Measurements from ENCODE around the gene GPRC5B.

Gene GPRC5B

GRCh38 chr16:19835196-19835595 is 49.5 kb downstream of the GPRC5B start:
- Mint-ChIP-seq H3K27me3 (ENCODE audit: low read depth) (no peaks in the 10 kb centered on the region), H3K4me3 (no peak overlapping the region), H3K27ac (no peak overlapping the region), H3K4me1 (peaks cover 46% of the 10 kb centered on the region), H3K36me3 (ENCODE audit: low read depth) (peaks cover 10% of the 10 kb centered on the region), H3K9me3 (no peaks in the 10 kb centered on the region)
- TF ChIP-seq, protein P1, sequence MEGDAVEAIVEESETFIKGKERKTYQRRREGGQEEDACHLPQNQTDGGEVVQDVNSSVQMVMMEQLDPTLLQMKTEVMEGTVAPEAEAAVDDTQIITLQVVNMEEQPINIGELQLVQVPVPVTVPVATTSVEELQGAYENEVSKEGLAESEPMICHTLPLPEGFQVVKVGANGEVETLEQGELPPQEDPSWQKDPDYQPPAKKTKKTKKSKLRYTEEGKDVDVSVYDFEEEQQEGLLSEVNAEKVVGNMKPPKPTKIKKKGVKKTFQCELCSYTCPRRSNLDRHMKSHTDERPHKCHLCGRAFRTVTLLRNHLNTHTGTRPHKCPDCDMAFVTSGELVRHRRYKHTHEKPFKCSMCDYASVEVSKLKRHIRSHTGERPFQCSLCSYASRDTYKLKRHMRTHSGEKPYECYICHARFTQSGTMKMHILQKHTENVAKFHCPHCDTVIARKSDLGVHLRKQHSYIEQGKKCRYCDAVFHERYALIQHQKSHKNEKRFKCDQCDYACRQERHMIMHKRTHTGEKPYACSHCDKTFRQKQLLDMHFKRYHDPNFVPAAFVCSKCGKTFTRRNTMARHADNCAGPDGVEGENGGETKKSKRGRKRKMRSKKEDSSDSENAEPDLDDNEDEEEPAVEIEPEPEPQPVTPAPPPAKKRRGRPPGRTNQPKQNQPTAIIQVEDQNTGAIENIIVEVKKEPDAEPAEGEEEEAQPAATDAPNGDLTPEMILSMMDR (IDR thresholded peaks at IDR 0.05; ENCODE audit: unreplicated experiment in 3 of 3), result no peak

DNA sequence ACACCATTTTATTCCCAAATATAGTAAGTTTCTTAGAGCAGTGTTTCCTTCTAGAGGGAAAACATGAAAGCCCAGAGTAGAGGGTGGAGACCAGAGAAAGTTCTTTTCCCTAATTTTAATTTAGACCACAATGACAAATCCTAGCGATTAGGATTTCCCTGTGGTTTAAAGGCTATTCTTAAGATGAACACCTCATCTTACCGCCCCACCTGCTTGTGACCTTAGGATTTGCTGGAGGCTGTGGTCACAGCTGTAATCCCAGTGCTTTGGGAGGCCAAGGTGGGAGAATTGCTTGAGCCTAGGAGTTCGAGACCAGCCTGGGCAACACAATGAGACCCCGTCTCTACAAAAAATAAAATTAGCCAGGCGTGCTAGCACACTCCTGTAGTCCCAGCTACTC is 51.1 kb downstream of the GPRC5B start:
- TF ChIP-seq, protein P1 (IDR thresholded peaks at IDR 0.05; ENCODE audit: unreplicated experiment in 3 of 3), result no peak
- Mint-ChIP-seq H3K27ac (peak overlapping the region in 1 of 3 experiments; percentile 46), H3K9me3 (no peaks in the 10 kb centered on the region), H3K4me1 (peaks cover 52% of the 10 kb centered on the region), H3K27me3 (ENCODE audit: low read depth) (no peaks in the 10 kb centered on the region), H3K4me3 (no peak overlapping the region), H3K36me3 (ENCODE audit: low read depth) (peaks cover 10% of the 10 kb centered on the region)

GRCh38 chr16:19833176-19833575 is 51.5 kb downstream of the GPRC5B start:
- TF ChIP-seq, protein P1 (IDR thresholded peaks at IDR 0.05; ENCODE audit: unreplicated experiment in 3 of 3), result no peak
- peak overlapping the region in 1 of 3 experiments; percentile 46 for H3K27ac Mint-ChIP-seq
- no peaks in the 10 kb centered on the region for H3K27me3 Mint-ChIP-seq (ENCODE audit: low read depth)
- H3K36me3 Mint-ChIP-seq (ENCODE audit: low read depth), result peaks cover 10% of the 10 kb centered on the region
- H3K4me1 Mint-ChIP-seq, result peaks cover 50% of the 10 kb centered on the region
- no peaks in the 10 kb centered on the region for H3K9me3 Mint-ChIP-seq
- no peak overlapping the region for H3K4me3 Mint-ChIP-seq

- Mint-ChIP-seq H3K27ac (peak overlapping the region; percentile 44 to 83 (median 46)), H3K4me1 (peaks cover 45% of the 10 kb centered on the region), H3K9me3 (no peaks in the 10 kb centered on the region), H3K4me3 (peak overlapping the region in 1 of 3 experiments; percentile 4), H3K27me3 (ENCODE audit: low read depth) (no peaks in the 10 kb centered on the region), H3K36me3 (ENCODE audit: low read depth) (peaks cover 18% of the 10 kb centered on the region)
- TF ChIP-seq, protein P1 (IDR thresholded peaks at IDR 0.05; ENCODE audit: unreplicated experiment in 3 of 3), result no peak
Observed at GRCh38 chr16:19831678-19832077, 53.0 kb downstream of the GPRC5B start.

DNA sequence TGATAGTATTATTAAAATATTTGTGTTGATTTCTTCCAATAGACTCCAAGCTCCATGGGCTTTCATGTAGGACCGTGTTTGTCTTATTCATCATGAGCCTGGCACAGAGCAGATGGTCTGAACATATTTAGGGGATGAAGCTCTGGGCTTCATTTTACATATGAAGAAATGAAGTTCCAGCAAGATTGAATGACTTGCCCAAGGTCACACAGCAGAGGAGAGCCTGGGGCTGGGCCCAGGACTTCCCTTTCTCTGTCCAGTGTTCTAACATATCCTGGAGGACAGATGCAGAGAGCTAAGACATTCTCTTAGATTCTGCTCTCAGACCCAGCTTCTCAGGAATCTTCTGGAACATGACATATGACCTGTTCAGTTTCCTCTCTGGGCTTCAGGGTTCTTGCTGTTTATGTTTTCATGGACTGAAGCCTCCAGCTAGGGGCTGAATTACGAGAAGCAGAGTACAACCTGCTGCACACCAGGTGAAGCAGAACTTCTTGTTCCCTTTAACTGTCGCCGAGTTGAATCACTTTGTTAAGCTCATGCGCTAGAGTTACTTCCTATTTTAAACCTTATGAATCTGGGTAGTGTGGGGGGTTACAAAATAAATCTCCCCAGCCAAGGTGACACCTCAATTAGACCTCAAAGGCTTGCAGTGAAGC is 53.6 kb downstream of the GPRC5B start:
- Mint-ChIP-seq H3K27me3 (ENCODE audit: low read depth) (no peaks in the 10 kb centered on the region), H3K4me1 (peaks cover 41% of the 10 kb centered on the region), H3K27ac (peak overlapping the region; percentile 44 to 83 (median 46)), H3K4me3 (peak overlapping the region in 1 of 3 experiments; percentile 4), H3K36me3 (ENCODE audit: low read depth) (peaks cover 19% of the 10 kb centered on the region), H3K9me3 (no peaks in the 10 kb centered on the region)
- TF ChIP-seq, protein P1 (IDR thresholded peaks at IDR 0.05; ENCODE audit: unreplicated experiment in 3 of 3), result no peak
